H1 (cell line): ENCODE data around the gene KCNE4. TPM values are rescaled to one million over a fixed set of nuclear protein-coding genes. Genes with fewer than 3 reads are reported as not detected.

Source experiments
- ATF3 ChIP-seq: IDR thresholded peaks from 2 replicates; pipeline ENCODE4 v1.6.1; 2011; ENCODE audit warnings: low read depth, mild to moderate bottlenecking, low read length; ENCODE audit not compliant: insufficient read depth
- CBX5 ChIP-seq: fragments of 300-800, 300-1000 bp; sonication (generic); IDR thresholded peaks from 2 replicates; pipeline ENCODE4 v1.7.1; 2016; ENCODE audit warnings: antibody characterized with exemption, low read length, low read depth
- JUND ChIP-seq: IDR thresholded peaks from 2 replicates; pipeline ENCODE4 v1.6.1; 2011; ENCODE audit warnings: mild to moderate bottlenecking, improper control_type of control experiment, low read length
- PHF8 ChIP-seq: fragments of 200-600 bp; sonication (generic); conservative IDR thresholded peaks from 2 replicates; pipeline ENCODE4 v1.7.1; 2012; ENCODE audit warnings: low read depth, mild to moderate bottlenecking, inconsistent platforms, low read length, moderate library complexity
- RXRA ChIP-seq: IDR thresholded peaks from 2 replicates; pipeline ENCODE4 v1.6.1; 2011; ENCODE audit warnings: low read depth, mild to moderate bottlenecking, low read length, moderate library complexity; ENCODE audit not compliant: insufficient read depth
- polyA plus RNA-seq, 7 experiments: library from polyadenylated mRNA; depleted of rRNA in 3 of 7; stranded (reverse) in 5 of 7; unstranded in 2 of 7; fragments of >200 nt in 5 of 7; fragments of 200-250 nt in 2 of 7; gene quantifications; 1 replicate in 5 of 7; 2 replicates in 1 of 7; 4 replicates in 1 of 7; pipeline versions ENCODE4 v1.2.1 to v1.2.3, GENCODE V29; 2011 to 2013; ENCODE audit warnings: missing spikeins in 2 of 7, mixed read lengths in 2 of 7
- total RNA-seq: library from RNA; stranded (reverse); fragmentation: NEBNext Ultra II Directional; extraction: Animal tissue kit (Norgen Biotek cat#: 25700); gene quantifications from 2 replicates; pipeline ENCODE4 v1.2.1, GENCODE V29; 2021

KCNE4 gene
- total and polyA plus RNA-seq, 2 of the 8 experiments (the other 6 are each of a cell fraction or from before 2014, with no cell fraction given): 0.08 to 0.09 TPM

- TF ChIP-seq ATF3: no peak
- no peak for TF ChIP-seq CBX5
- TF ChIP-seq RXRA: no peak
- TF ChIP-seq PHF8: no peak
- TF ChIP-seq JUND: no peak
Observed at GRCh38 chr2:223087466-223087865, 35.5 kb downstream of the KCNE4 start (continued).
